GM23338 (cell line): ENCODE measurements around the gene ABCA12. TPM values are rescaled to one million over a fixed set of nuclear protein-coding genes. Genes with fewer than 3 reads are reported as not detected.

Experiments used
- ATAC-seq: fragments of 200-7000 bp; cut with Tn5 transposase; 3 replicates; pipeline ENCODE4 v1.9.1; 2020
- DNase-seq: peaks from one replicate; pipeline ENCODE4 v3.0.0-alpha.2; 2015; ENCODE audit warnings: low spot score
- H2AFZ ChIP-seq: fragments of 200-600 bp; sonication (generic); 2 replicates; pipeline ENCODE4 v1.8.0; 2016; ENCODE audit warnings: antibody characterized with exemption, mild to moderate bottlenecking, moderate library complexity
- H3F3A ChIP-seq: fragments of 200-600 bp; sonication (generic); replicated peaks from 2 replicates; pipeline ENCODE4 v1.8.0; 2017; ENCODE audit warnings: antibody characterized with exemption, mixed run types, low read depth
- H3K27ac ChIP-seq: fragments of 200-600 bp; sonication (generic); 2 replicates; pipeline ENCODE4 v1.6.1; 2016; ENCODE audit warnings: low read depth
- H3K27me3 ChIP-seq: fragments of 200-600 bp; sonication (generic); 2 replicates; pipeline ENCODE4 v1.8.0; 2016; ENCODE audit warnings: mild to moderate bottlenecking, mixed run types, moderate library complexity; ENCODE audit not compliant: insufficient read depth
- H3K36me3 ChIP-seq: fragments of 200-600 bp; sonication (generic); 2 replicates; pipeline ENCODE4 v1.8.0; 2016; ENCODE audit warnings: mild to moderate bottlenecking; ENCODE audit not compliant: insufficient read depth
- H3K4me1 ChIP-seq: fragments of 200-600 bp; sonication (generic); 2 replicates; pipeline ENCODE4 v1.8.0; 2016; ENCODE audit warnings: mild to moderate bottlenecking, moderate library complexity; ENCODE audit not compliant: insufficient read depth
- H3K4me2 ChIP-seq: fragments of 200-600 bp; sonication (generic); 2 replicates; pipeline ENCODE4 v1.7.1; 2017; ENCODE audit warnings: mixed run types
- H3K4me3 ChIP-seq: fragments of 200-600 bp; sonication (generic); 2 replicates; pipeline ENCODE4 v1.6.1; 2016; ENCODE audit warnings: mixed run types
- H3K79me2 ChIP-seq: fragments of 200-600 bp; sonication (generic); replicated peaks from 2 replicates; pipeline ENCODE4 v1.8.0; 2017; ENCODE audit warnings: mild to moderate bottlenecking; ENCODE audit not compliant: insufficient read depth
- H3K9me2 ChIP-seq: fragments of 200-600 bp; sonication (generic); 2 replicates; pipeline ENCODE4 v1.8.0; 2017; ENCODE audit not compliant: insufficient read depth
- H4K20me1 ChIP-seq: fragments of 200-600 bp; sonication (generic); replicated peaks from 2 replicates; pipeline ENCODE4 v1.8.0; 2017; ENCODE audit warnings: mild to moderate bottlenecking; ENCODE audit not compliant: insufficient read depth
- H3K27ac Mint-ChIP-seq: 2 replicates; pipeline ENCODE4 v1.8.0; 2020; ENCODE audit warnings: inconsistent platforms, mild to moderate bottlenecking, moderate library complexity, mixed read lengths
- H3K27me3 Mint-ChIP-seq: 3 replicates; pipeline ENCODE4 v1.8.0; 2022; ENCODE audit warnings: low read depth, mild to moderate bottlenecking, moderate library complexity, mixed read lengths, inconsistent platforms; ENCODE audit not compliant: insufficient read depth, poor library complexity
- H3K36me3 Mint-ChIP-seq: 3 replicates; pipeline ENCODE4 v1.8.0; 2021; ENCODE audit warnings: low read depth, mild to moderate bottlenecking, inconsistent platforms, moderate library complexity, mixed read lengths
- H3K4me1 Mint-ChIP-seq: 3 replicates; pipeline ENCODE4 v1.8.0; 2020; ENCODE audit warnings: mild to moderate bottlenecking, inconsistent platforms, mixed read lengths
- H3K4me3 Mint-ChIP-seq: 3 replicates; pipeline ENCODE4 v1.8.0; 2021; ENCODE audit warnings: moderate library complexity, mild to moderate bottlenecking, inconsistent platforms, mixed read lengths
- H3K9me3 Mint-ChIP-seq: 3 replicates; pipeline ENCODE4 v1.8.0; 2020; ENCODE audit warnings: moderate library complexity, mild to moderate bottlenecking, inconsistent platforms, mixed read lengths
- CREB1 ChIP-seq: fragments of 250-450 bp; sonication (Bioruptor Pico); IDR thresholded peaks from 2 replicates; pipeline ENCODE4 v1.5.0; 2020; ENCODE audit warnings: low read depth, mild to moderate bottlenecking, moderate library complexity
- CTCF ChIP-seq, 2 experiments: fragments of 200-600 bp in 1 of 2; sonication (generic) in 1 of 2; conservative IDR thresholded peaks; 2 replicates each; pipeline versions ENCODE4 v1.5.1 to v1.6.1; 2016 to 2017; ENCODE audit warnings: antibody characterized with exemption in 2 of 2, low read depth in 2 of 2, mild to moderate bottlenecking in 2 of 2, moderate library complexity in 1 of 2
- EZH2 ChIP-seq: fragments of 200-600 bp; sonication (generic); IDR thresholded peaks from one replicate; pipeline ENCODE4 v1.8.0; 2017; ENCODE audit warnings: antibody characterized with exemption, mild to moderate bottlenecking, low read depth; ENCODE audit not compliant: unreplicated experiment
- EZH2phosphoT487 ChIP-seq: fragments of 200-600 bp; sonication (generic); IDR thresholded peaks from one replicate; pipeline ENCODE4 v1.8.1; 2018; ENCODE audit warnings: antibody characterized with exemption; ENCODE audit not compliant: unreplicated experiment
- JUNB ChIP-seq: IDR thresholded peaks from one replicate; pipeline ENCODE4 v1.6.1; 2016; ENCODE audit warnings: antibody characterized with exemption; ENCODE audit not compliant: unreplicated experiment
- NANOG ChIP-seq: IDR thresholded peaks from 2 replicates; pipeline ENCODE4 v1.6.1; 2016; ENCODE audit warnings: antibody characterized with exemption, borderline replicate concordance
- POLR2AphosphoS5 ChIP-seq: IDR thresholded peaks from 2 replicates; pipeline ENCODE4 v1.6.1; 2016; ENCODE audit warnings: antibody characterized with exemption, low read depth
- REST ChIP-seq: IDR thresholded peaks from one replicate; pipeline ENCODE4 v1.6.1; 2018; ENCODE audit warnings: antibody characterized with exemption; ENCODE audit not compliant: unreplicated experiment
- STAT1 ChIP-seq: IDR thresholded peaks from one replicate; pipeline ENCODE4 v1.6.1; 2016; ENCODE audit warnings: antibody characterized with exemption; ENCODE audit not compliant: unreplicated experiment
- ZNF114 ChIP-seq: fragments of 250-450 bp; sonication (Bioruptor Pico); IDR thresholded peaks from 2 replicates; pipeline ENCODE4 v1.5.0; 2020; ENCODE audit warnings: mild to moderate bottlenecking, moderate library complexity
- ZNF331 ChIP-seq: fragments of 250-450 bp; sonication (Bioruptor Pico); IDR thresholded peaks from 2 replicates; pipeline ENCODE4 v1.5.0; 2020; ENCODE audit warnings: low read depth, mild to moderate bottlenecking, moderate library complexity
- polyA plus RNA-seq: library from polyadenylated mRNA; unstranded; fragments of >200 nt; fragmentation: Nextera tagmentation; extraction: Ambion mirVana; gene quantifications from 2 replicates; pipeline ENCODE4 v1.2.1, GENCODE V29; 2016
- total RNA-seq: library from RNA; depleted of rRNA; stranded (reverse); fragments of >200 nt; shearing (Covaris generic); gene quantifications from 2 replicates; pipeline ENCODE4 v1.2.3, GENCODE V29; 2014
- TF ChIP-seq, protein P1 (sequence below): fragments of 250-450 bp; sonication (Bioruptor Pico); IDR thresholded peaks from 2 replicates; pipeline ENCODE4 v1.5.0; 2020; ENCODE audit warnings: mild to moderate bottlenecking, moderate library complexity
- TF ChIP-seq, protein P2 (sequence below): IDR thresholded peaks from 2 replicates; pipeline ENCODE4 v1.6.1; 2016; ENCODE audit warnings: antibody characterized with exemption

Gene ABCA12
- total and polyA plus RNA-seq, 2 experiments from 2014 or later: 0.05 to 0.10 TPM

GRCh38 chr2:215032153-215032552 is 106.3 kb downstream of the ABCA12 start:
- DNase-seq: no peak
- Mint-ChIP-seq H3K27ac (no peak overlapping the region), H3K9me3 (no peaks in the 10 kb centered on the region), H3K36me3 (no peaks in the 10 kb centered on the region), H3K27me3 (no peaks in the 10 kb centered on the region), H3K4me3 (no peak overlapping the region), H3K4me1 (peaks cover 14% of the 10 kb centered on the region; the same call in 2 of the 3 replicates)
- no peaks in the 10 kb centered on the region for H3K36me3 ChIP-seq
- TF ChIP-seq JUNB (no peak), CTCF (conservative IDR thresholded peaks at IDR 0.05; ENCODE audit: low read depth in 2 of 2) (no peak), ZNF114 (no peak), EZH2 (no peak), ZNF331 (CRISPR knock-in tag) (no peak), STAT1 (no peak), POLR2AphosphoS5 (no peak), NANOG (no peak), REST (no peak), CREB1 (CRISPR knock-in tag) (no peak), EZH2phosphoT487 (no peak)
- TF ChIP-seq, protein P1, sequence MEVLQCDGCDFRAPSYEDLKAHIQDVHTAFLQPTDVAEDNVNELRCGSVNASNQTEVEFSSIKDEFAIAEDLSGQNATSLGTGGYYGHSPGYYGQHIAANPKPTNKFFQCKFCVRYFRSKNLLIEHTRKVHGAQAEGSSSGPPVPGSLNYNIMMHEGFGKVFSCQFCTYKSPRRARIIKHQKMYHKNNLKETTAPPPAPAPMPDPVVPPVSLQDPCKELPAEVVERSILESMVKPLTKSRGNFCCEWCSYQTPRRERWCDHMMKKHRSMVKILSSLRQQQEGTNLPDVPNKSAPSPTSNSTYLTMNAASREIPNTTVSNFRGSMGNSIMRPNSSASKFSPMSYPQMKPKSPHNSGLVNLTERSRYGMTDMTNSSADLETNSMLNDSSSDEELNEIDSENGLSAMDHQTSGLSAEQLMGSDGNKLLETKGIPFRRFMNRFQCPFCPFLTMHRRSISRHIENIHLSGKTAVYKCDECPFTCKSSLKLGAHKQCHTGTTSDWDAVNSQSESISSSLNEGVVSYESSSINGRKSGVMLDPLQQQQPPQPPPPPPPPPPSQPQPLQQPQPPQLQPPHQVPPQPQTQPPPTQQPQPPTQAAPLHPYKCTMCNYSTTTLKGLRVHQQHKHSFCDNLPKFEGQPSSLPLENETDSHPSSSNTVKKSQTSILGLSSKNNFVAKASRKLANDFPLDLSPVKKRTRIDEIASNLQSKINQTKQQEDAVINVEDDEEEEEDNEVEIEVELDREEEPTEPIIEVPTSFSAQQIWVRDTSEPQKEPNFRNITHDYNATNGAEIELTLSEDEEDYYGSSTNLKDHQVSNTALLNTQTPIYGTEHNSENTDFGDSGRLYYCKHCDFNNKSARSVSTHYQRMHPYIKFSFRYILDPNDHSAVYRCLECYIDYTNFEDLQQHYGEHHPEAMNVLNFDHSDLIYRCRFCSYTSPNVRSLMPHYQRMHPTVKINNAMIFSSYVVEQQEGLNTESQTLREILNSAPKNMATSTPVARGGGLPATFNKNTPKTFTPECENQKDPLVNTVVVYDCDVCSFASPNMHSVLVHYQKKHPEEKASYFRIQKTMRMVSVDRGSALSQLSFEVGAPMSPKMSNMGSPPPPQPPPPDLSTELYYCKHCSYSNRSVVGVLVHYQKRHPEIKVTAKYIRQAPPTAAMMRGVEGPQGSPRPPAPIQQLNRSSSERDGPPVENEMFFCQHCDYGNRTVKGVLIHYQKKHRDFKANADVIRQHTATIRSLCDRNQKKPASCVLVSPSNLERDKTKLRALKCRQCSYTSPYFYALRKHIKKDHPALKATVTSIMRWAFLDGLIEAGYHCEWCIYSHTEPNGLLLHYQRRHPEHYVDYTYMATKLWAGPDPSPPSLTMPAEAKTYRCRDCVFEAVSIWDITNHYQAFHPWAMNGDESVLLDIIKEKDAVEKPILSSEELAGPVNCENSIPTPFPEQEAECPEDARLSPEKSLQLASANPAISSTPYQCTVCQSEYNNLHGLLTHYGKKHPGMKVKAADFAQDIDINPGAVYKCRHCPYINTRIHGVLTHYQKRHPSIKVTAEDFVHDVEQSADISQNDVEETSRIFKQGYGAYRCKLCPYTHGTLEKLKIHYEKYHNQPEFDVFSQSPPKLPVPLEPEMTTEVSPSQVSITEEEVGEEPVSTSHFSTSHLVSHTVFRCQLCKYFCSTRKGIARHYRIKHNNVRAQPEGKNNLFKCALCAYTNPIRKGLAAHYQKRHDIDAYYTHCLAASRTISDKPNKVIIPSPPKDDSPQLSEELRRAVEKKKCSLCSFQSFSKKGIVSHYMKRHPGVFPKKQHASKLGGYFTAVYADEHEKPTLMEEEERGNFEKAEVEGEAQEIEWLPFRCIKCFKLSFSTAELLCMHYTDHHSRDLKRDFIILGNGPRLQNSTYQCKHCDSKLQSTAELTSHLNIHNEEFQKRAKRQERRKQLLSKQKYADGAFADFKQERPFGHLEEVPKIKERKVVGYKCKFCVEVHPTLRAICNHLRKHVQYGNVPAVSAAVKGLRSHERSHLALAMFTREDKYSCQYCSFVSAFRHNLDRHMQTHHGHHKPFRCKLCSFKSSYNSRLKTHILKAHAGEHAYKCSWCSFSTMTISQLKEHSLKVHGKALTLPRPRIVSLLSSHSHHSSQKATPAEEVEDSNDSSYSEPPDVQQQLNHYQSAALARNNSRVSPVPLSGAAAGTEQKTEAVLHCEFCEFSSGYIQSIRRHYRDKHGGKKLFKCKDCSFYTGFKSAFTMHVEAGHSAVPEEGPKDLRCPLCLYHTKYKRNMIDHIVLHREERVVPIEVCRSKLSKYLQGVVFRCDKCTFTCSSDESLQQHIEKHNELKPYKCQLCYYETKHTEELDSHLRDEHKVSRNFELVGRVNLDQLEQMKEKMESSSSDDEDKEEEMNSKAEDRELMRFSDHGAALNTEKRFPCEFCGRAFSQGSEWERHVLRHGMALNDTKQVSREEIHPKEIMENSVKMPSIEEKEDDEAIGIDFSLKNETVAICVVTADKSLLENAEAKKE (CRISPR knock-in tag): no peak
- TF ChIP-seq, protein P2, sequence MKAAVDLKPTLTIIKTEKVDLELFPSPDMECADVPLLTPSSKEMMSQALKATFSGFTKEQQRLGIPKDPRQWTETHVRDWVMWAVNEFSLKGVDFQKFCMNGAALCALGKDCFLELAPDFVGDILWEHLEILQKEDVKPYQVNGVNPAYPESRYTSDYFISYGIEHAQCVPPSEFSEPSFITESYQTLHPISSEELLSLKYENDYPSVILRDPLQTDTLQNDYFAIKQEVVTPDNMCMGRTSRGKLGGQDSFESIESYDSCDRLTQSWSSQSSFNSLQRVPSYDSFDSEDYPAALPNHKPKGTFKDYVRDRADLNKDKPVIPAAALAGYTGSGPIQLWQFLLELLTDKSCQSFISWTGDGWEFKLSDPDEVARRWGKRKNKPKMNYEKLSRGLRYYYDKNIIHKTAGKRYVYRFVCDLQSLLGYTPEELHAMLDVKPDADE: no peak
- H3K27me3 ChIP-seq: no peaks in the 10 kb centered on the region
- no peak overlapping the region for H3K4me3 ChIP-seq
- H3K79me2 ChIP-seq: no peaks in the 10 kb centered on the region
- ATAC-seq: no peak
- no peak overlapping the region for H2AFZ ChIP-seq
- H3K9me2 ChIP-seq: no peaks in the 10 kb centered on the region
- H3K4me2 ChIP-seq: no peak overlapping the region
- no peak overlapping the region for H3K27ac ChIP-seq
- no peaks in the 10 kb centered on the region for H3K4me1 ChIP-seq
- H3F3A ChIP-seq: no peaks in the 10 kb centered on the region
- H4K20me1 ChIP-seq: no peaks in the 10 kb centered on the region
